Activated CD8-positive, alpha-beta memory T cell treated with anti-CD3 and anti-CD28 coated beads for 4 hours (primary cell): ENCODE measurements around the gene ENOX1.

ENCODE experiments used
- DNase-seq, 2 donors: peaks; one replicate each; pipeline ENCODE4 v3.0.0-alpha.2; 2020; ENCODE audit warnings: low read depth in 2 of 2

The ENOX1 gene

GRCh38 chr13:43487461-43487860 is 299.3 kb downstream of the ENOX1 start:
- DNase-seq: no peak

DNA sequence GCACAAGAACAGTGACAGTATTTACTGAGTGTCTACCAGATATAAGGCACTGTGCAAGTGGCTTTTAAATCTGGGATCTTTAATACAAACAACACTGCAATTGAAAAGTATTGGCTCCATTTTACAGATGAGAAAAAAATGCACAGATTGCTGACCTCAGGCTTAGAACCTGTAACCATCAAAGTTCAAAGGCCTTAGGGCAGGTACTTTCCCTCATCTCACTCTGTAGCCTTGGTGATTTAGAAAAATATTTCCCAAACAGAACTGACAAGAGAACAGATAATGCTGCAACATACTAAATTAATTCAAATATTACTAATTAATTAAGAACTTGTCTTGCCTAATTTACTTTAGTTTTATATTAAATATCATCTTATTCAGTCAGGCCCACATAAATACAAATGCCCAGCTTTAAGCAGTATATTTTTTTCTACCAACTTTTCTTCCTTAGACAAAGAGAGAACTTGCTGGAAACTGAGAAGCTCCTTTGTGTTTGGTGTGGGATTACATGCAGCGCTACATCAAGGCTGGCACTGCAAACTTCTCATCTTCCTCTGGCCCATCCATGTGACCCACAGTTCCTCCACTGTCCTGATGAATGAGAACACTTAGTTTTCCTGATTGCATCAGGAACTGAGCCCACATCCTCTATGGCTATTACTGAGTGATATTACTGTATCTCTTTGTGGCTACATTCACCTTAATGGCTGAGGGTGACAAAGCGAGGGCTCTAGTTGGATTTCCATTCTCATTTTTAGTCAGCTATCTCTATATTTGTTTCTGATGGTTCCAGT is 302.1 kb downstream of the ENOX1 start:
- no peak for DNase-seq

DNA sequence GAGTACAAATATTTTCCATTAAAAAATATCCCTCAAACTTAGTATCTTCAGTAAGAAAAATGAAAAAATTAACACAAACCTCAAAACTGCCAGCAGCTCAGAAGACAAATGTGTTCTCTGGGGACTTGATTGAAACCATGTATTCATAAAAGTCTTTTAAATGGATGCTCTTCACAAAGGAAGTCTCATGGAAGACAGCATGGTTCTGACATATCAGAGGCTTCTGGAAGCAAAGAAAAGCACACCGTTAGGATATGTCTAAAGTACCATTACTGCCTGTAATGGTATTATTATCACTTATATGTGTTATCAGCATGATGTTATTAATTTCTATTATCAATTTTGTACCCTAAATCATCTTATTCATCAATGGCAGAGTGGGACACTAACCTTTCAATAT is 302.8 kb downstream of the ENOX1 start:
- no peak for DNase-seq

DNA sequence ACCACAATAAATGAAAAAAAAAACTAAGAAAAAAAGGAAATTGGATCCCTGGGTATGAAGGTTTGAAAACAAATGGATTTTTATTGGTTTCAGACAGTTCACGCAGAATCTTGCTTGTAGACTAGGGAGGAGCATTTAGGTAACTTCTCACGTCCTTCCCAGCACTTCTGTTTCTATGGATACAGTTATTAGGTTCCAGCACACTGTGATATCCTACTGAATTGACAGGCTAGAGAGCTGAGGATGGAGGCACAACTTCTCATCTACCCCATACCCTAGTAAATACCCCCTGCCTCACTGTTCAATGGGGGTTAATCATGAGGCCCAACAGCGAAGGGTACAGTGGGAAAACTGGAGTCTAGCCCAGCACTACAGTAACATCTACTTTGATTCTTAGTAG is 304.1 kb downstream of the ENOX1 start:
- DNase-seq: no peak

GRCh38 chr13:43482026-43482425 is 304.7 kb downstream of the ENOX1 start:
- no peak for DNase-seq

- DNase-seq: no peak
Measured at GRCh38 chr13:43478902-43479301, 307.9 kb downstream of the ENOX1 start.

GRCh38 chr13:43478211-43478610 is 308.6 kb downstream of the ENOX1 start:
- no peak for DNase-seq

DNA sequence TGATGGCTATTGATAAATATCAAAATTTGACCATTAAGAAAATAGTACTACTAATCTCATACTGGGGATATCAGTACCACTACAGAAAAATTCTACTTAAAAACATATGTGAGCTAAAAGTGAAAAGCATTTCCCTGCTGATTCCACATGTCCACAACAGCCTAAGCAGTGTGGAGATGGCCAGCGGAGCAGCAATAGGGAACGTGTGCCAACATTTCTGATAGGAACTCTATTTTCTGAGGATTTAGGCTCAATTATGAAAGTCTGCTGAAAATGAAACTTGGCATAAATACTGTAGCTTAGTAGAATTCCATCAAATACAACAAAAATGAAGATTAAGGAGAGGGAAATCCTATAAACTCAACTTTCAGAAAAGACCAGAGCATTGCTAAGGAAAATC is 311.6 kb downstream of the ENOX1 start:
- no peak for DNase-seq

DNA sequence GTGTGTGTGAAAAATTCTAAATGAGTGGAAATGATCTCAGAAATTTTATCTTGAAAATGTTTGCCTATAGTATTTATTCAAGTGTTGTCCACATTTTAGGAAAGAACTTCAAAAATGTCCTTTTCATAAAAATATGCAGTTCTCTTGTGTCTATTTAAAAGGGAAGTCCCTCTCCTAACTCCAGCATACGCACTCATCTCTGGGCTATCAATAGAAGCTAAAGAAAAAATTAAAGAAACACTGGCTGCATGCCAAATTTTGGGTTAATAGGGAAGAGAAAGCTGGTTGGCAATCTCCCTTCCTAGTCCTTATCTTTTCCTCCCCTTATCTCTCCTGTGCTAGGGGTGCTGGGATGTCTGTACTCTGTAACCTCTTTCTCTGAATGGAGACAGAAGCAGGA is 313.3 kb downstream of the ENOX1 start:
- no peak for DNase-seq

DNA sequence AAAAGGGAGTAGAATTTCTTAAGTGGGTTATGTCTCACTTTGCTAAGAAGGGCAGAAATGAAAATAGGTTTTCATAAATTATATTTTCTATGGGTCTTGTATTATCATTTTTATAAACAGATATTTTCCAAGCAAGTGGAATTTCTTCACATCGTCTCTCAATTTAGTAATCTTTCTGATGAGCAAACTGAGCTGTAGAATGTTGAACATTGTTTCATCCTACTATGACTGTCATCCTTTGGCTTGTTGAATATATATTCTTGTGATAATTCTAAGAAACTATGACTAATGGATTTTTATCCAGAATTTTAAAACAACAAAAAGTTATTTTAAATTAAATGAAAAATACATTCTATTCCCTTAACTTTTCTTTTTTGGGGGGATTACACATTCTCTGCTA is 313.8 kb downstream of the ENOX1 start:
- DNase-seq: no peak

GRCh38 chr13:43472339-43472738 is 314.4 kb downstream of the ENOX1 start:
- no peak for DNase-seq

DNA sequence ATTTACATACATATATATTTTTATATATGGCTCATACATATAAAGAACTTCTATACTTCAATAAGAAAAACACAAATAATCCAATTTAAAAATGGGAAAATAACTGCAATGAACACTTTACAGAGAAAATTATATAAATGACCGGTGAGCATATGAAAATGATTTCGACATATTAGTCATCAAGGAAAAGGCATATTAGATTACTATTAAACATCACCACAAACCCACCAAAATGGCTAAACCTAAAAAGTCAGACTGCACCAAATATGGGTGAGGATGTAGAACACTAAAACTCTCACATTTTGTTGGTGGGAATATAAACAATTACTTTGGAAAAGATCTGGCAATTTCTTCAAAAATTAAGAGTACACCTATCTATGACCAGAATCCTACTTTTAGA is 316.2 kb downstream of the ENOX1 start:
- no peak for DNase-seq

- no peak for DNase-seq
Measured at GRCh38 chr13:43469791-43470190, 317.0 kb downstream of the ENOX1 start.

DNA sequence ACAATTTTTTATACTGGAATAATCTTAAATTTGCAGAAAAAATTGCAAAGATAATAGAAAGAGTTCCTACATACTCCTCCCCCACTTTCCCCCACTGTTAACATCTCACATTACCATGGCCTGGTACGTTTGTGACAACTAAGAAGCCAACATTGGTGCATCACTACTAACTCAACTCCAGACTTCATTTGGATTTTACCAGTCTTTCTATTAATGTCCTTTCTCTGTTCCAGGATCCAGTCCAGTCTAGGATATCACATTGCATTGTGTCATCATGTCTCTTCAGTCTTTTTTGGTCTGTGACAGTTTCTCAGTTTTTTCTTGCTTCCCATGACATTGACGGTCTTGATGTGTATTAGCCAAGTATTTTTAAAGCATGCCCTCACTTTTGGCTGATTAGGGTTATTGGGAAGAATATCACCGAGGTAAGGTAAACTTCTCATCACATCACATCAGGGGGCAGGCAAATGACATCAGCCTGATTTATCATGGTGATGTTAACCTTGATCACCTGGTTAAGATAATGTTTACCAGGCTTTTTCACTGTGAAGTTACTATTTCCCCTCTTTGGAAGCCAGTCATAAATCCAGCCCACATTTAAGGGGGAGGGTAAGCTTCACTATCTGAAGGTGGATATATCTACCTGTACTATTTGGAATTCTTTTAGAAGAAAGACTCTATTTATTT is 322.1 kb downstream of the ENOX1 start:
- DNase-seq: no peak

- no peak for DNase-seq
Measured at GRCh38 chr13:43448605-43449336, 338.0 kb downstream of the ENOX1 start.

GRCh38 chr13:43446126-43446525 is 340.6 kb downstream of the ENOX1 start:
- DNase-seq: no peak

DNA sequence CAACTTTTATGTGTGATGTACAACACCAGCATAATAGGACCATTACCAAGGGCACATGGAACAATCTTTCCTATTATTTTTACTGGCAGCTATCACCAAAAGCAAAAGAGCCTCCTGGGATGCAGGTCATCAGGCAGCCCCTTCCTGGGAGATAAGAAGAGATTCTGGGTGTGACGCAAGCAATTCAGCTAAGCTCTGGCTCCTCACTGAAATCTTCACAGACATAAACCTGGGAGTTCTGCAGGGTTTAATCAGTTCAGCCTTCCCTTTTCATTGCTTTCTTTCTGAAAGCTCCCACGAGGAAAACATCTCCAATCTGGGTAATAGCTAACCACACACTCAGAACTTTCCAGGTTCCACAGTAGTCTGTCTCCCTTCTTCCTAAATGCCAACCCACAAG is 341.1 kb downstream of the ENOX1 start:
- DNase-seq: no peak

GRCh38 chr13:43444081-43444480 is 342.7 kb downstream of the ENOX1 start:
- DNase-seq: no peak

GRCh38 chr13:43441899-43442499 is 344.8 kb downstream of the ENOX1 start:
- DNase-seq: no peak

GRCh38 chr13:43441464-43441863 is 345.3 kb downstream of the ENOX1 start:
- no peak for DNase-seq

DNA sequence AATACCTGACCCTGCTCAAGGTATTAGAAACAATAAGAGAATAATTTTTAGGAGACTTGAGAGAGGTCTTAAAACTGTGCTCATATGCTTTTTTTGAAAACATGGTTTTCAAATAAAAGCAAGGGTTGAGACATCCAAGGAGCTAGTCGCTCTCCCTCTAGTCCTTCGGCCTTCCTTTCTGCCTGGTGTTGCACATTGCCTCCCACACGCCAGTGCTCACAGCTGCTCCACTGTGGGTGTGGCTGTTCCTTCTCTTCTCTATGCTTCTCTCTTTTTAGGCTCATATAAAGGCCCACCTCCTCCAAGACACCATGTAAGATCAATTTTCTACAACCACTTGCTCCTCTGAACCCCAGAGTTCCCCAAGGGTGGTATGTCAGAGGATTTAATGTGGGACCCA is 352.6 kb downstream of the ENOX1 start:
- no peak for DNase-seq

DNA sequence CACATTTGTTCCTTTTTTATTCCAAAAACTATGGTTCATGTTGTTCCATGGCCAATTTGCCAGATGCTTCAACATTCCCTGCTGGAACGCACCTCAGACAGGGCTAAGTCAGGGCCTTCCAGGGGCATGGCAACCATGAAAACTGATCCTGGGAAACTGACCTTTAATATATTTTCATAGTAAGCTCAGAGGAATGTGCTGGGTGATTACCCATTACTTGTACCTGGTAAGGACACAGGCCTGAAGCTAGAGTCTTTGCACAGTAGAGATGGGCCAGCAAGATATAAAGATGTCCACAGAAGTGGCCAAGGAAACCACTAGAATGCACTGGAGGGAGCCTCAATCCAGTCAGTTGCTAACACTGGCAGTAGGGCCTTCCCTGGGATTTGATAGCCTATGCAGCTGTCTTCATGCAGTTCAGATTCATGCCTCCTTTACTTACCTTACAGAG is 353.1 kb downstream of the ENOX1 start:
- DNase-seq: no peak
